HG03175 (cell line): ENCODE results near the gene LGALS13.

Experiments used
- ATAC-seq: cut with Tn5 transposase; IDR thresholded peaks from one replicate; pipeline ENCODE4 v1.9.1; 2021; ENCODE audit warnings: mild to moderate bottlenecking, moderate library complexity; ENCODE audit not compliant: unreplicated experiment

Gene LGALS13, protein sequence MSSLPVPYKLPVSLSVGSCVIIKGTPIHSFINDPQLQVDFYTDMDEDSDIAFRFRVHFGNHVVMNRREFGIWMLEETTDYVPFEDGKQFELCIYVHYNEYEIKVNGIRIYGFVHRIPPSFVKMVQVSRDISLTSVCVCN

DNA sequence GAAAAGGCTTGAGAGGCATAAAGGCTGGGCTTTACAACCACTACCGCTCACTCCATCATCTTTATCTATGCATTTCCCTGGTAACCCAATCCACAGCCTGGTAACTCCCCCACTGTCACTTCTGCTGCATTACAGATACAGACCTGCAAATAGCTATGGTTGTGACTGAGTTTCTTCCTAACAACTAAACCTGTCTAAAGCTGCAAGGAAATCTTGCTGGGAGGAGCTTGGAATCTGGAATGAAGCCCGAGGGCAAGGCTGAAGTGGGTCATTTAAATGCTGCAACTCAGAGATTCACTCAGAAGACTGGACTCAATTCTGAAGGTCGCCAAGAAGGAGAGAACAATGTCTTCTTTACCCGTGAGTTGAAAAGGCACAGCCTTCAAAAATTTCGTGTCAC lies at the start of gene LGALS13:
Gene LGALS13, plus strand, starts transcription at position 301 of the 400 bp plus-strand sequence. Its CDS starts 45 bp downstream, at position 346.
- no peak for ATAC-seq

DNA sequence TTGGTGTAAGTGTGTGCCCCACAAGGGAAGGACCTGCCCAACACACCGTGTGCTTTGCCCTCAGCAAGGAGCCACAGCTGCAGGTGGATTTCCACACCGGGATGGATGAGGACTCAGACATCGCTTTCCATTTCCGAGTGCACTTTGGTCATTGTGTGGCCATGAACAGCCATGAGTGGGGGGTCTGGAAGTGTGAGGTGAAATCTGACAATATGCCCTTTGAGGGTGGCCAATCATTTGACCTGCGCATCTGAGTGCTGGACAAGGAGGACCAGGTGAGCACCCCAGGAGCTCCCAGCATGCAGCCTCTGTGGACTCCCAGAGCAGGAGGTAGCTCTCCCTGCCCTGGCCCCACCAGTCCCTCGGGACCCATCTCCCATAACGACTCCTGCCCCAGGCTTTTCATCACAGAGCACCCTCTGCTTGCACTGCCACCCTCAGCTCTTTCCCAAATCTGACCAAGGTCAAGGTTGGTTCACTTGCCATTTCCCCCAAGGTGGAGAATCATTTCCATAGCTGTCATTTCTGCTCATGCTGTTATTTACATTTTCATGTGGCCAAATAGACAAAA lies 49.2 kb upstream of the LGALS13 start:
- ATAC-seq, result no peak

DNA sequence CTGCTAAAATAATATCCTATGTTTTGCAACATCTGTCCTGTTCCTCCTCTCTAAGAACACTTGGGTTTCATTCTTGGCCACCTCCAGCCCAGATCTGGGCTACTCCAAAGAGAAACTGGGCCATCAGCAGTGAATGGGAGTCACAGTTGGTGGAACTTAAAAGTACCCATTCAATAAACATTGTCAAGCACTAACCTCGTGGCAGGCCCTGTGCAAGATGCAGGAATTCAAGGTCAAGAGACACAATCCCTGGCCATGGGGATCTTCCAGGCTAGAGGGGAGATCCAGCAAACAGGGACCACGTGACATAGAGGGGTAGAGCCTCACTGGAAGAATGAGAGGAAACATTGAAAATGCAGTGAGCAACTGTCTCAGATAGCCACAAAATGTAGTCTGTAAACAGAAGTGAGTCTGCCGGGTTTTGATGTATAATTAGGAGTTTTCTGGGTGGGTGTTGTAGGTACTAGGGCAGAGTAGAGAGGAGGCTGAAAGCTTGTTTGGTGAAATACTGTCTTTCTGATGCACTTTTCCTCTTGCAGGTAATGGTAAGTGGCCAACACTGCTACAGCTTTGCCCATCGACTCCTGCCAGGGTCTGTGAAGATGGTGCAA lies 47.5 kb upstream of the LGALS13 start:
- ATAC-seq, result no peak

DNA sequence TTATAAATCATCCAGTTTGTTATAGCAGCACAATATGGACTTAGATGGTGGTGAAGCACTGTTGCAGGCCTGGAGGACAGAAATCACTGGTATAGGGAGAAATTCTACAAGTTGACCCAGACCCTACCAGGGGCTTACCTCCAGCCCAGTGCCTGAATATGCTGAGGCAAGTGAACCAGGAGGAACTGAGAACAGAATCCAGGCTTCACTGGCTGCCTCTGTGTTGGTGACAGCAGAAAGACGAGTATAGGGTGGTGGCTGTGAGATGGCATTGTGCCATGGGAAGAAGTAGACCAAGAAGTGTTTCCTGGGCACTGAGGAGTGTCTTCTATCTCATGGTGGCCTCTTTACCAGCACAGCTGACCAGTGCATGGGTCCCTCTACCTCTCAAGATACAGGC lies 46.4 kb upstream of the LGALS13 start:
- ATAC-seq, result no peak

DNA sequence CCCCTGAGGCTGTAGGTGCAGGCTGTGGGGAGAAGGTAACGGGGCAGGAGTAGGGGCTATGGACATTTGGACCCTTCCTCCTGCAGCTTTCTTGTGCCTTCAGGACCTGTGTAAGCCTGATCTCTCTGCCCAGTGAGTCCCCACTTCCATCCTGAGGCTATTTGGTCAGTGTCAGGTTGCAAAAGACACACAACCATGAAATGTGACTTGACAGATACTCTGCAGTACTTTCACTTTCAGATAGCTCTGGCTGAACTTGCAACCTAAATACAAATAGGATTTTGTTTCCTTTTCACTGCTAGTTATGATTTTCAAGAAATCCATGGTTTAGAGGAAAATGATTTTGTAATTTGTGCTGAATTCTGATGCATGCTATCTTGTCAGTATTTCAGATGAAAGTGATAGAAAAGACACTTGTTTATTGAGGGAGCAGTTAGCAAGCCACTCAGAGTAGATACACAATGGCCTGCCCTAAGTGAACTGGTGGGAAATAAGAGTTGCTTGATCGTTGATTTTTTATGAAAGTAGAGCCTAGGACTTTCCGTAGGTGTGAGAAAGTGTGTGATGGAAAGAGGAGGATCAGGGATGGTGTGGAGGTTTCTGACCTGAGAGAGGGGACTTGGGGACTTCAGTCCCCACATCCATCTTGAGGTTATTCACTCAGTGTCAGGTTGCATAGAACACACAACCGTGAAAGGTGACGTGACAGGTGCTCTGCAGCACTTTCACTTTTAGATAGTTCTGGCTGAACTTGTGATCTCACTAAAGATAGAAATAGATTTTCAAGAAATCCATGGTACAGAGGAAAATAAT lies 44.3 kb upstream of the LGALS13 start:
- ATAC-seq, result no peak

DNA sequence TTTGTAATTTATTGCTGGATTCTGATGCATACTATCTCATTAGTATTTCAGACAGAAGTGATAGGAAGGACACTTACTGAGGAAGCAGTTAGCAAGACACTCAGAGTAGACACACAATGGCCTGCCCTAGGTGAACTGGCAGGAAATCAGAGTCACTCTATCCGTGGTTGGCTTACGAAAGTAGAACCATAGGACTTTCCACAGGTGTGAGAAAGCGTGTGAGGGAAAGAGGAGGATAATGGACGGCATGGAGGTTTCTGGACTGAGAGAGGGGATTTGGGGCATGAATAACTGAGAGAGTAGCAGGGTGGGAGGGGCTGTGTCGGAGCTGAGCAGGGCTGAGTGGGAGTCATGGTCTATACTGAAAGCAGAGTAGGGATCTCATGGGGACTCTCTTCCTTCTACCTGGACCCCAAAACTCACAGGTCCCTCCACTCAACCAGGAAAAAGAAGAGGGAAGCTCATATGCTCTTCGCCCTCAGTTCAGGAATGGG lies 43.7 kb upstream of the LGALS13 start:
- no peak for ATAC-seq

DNA sequence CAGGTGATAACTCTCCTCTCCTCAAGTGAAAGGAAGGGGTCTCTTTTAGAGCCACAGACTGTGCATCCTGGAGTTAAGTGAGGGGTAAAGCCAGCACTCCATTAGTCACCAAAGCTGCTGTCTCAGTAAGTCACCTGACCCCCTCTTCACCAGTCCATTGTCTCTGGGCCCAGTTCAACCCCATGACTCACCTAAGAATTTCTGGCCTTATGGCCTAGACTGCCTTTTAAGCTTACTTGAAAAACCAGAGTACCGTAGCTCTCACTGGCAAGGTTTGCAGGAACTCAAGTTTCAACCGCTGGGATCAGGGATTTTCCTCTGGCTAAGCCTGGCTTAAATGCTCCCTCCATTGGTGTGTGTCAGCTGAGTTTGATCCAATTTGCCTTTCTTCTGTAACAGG lies 38.9 kb upstream of the LGALS13 start:
- ATAC-seq, result no peak

DNA sequence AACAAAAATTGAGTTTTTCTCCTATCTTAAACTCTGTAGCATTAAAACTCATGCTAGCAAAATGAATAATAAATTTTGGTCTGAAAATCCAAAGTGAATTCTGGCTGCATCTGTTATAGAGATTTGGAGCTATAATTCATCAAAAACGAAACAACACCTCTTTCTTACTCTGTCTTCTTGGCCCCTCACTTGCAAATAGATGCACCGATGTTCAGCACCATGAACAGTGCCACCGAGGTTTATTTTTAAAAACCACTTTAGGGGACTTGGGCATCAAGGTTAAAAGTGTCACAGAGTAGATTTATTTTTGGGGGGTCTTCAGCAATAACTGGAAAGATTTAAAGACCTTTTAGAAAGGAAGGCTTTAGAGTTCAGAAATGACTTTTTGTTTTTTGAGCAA lies 36.3 kb upstream of the LGALS13 start:
- ATAC-seq, result no peak

DNA sequence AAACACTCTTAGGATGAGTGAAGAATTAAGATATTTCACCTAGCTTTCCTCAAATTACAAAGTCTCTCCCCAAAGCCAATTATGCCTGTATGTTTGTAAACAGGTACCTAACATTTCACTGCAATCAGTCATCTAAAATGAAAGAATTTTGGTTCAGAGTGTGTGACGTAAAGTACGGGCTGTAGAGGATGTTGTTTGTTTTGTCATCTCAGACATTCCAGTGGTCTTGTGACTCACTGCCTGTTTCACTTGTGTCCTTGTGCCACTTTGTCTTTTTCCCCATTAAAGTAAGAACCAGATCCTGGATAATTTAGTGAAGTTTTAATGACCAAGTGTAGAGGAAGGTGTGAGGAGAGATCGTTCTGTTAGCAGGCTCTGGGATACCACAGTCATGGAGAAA lies 33.7 kb upstream of the LGALS13 start:
- ATAC-seq, result no peak

DNA sequence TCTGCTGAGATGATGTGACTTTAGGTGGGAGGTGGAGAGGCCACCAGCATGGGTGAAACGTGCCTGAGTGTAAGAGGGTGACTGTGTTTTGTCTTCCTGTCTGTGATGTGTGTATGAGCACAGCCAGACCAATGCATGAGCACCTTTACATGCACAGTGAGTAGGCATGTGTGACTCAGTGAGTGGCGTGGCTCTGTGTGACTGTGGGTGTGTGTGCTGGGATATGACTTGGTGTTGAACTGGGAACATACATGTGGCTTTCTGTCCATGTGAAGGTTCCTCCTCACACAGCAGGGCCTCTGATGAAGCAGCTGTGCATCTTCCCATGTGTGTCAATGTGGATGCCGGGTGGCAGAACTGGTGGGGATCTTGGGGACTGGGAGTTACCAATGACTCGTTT lies 19.9 kb upstream of the LGALS13 start:
- no peak for ATAC-seq

DNA sequence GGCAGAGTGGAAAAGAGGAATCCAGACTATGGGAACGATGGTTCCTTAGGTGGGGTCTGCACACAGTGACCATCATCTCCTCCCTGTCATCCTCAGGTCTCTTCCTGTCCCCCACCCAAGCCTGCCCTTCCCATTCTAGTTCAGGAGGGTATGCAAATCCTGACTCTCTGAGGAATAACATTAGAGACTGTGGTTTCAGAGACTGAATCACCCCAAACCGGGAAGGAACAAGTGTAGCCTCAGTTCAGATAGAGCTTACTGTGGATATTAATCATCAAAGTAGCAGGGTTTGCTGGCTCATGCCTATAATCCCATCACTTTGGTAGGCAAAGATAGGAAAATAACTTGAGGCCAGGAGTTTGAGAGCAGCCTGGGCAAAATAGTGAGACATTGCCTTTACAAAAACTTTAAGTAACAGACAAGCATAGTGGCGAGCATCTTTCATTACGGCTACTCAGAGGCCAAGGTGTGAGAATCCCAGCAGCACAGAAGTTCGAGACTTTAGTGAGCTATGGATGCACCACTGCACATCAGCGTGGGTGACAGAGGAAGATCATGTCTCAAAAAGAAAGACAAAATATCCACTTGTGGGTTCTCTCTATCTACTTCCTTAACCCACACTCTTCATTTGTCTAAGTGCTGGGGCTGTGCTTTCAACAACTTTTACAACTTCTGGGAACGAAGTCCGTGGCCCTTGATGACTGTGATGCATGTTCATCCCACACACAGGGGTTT lies 19.3 kb upstream of the LGALS13 start:
- no peak for ATAC-seq

DNA sequence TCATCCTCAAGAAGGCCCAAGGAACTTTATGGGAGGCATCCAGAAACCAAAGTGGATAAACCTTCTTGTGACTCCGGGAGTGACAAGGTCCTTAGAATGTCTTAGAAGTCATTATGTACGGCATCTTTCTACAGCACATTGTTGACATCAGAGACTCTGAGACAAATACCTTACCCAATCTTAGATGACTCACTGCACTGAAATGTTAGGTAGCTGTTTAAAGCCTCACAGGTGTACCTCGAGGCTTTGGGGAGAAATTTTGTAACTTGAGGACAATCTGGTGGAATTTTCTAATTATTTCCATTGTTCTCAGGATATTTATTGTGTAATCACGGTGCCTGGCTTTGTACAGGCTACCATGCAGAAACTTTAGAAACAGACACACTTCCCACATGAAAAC lies 14.8 kb upstream of the LGALS13 start:
- ATAC-seq, result no peak

DNA sequence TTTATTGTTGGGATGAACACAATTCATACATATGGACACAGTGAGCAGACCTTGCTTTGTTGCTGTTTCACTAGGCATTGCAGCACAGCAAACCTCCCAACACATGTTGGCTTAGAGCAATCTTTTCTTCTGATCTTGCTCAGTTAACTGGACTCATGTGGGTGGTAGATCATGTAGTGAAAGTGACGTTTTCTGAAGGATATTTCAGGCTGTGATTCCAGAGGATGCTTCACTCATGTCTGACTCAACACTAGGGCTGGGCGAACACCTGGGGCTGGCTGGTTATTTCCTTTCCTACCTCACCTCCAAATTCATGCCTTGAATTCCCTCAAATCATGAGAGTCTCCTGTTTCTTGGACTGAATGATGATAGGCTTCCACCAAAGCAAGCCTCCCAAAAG lies 14.3 kb upstream of the LGALS13 start:
- ATAC-seq, result no peak

DNA sequence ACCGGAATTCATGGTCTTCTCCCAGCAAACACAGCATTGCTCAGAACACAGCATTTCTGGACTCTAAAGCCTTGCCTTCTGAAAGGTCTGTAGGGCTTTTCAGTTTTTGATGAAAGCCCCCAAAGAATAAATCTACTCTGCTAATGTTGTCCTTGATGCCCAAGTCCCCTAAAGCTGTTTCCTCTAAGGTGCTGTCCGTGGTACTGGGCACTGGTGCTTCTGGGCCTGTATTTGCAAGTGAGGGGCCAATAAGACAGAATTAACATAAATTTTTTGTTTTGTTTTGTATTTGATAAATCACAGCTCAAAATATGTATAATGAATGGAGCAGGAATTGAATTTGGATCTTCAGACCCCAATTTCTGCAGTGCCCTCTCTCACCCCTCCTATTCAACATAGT lies 12.1 kb upstream of the LGALS13 start:
- no peak for ATAC-seq

DNA sequence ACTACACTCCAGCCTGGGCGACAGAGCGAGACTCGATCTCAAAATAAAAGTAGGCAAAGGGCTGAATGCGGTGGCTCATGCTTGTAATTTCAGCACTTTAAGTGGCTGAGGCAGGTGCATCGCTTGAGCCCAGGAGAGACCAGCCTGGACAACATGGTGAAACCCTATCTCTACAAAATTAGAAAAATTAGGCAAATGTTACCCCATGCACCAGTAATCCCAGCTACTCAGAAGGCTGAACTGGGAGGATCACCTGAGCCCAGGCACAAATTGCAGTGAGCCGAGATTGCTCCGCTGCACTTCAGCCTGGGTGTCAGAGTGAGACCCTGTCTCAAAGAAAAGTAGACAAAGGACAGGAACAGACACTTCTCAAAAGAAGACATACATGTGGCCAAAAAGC lies 9.9 kb upstream of the LGALS13 start:
- no peak for ATAC-seq

DNA sequence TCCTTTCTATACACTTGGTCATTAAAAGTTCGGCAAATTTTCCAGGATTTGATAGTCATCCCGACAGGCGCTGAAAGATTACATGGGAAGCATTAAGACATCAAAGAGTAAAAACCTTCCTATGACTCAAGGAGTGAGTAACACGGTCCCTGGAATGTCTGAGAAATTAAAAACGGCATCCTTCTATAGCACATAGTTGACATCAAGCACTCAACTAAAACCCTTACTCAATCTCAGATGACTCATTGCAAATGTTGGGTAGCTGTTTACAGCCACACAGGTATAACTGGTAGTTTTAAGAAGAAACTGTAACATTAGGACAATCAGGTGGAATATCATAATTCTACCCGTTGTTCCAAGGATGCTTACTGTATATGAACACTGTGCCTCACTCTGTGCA lies 6.4 kb upstream of the LGALS13 start:
- ATAC-seq, result no peak

DNA sequence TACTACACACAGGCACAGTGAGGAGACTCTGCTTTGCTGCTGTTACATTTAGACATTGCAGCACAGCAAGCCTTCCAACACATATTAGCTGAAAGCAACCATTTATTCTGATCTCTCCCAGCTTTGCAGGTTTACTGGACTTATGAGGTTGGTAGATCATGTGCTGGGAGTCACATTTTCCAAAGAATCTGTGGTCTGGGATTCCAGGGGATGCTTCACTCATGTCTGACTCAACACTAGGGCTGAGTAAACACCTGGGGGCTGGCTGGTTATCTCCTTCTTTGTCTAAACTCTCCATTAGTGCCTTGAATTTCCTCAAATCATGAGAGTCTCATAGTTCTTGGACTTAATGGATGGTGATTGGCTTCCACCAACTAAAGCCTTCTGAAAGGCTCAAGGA lies 5.4 kb upstream of the LGALS13 start:
- no peak for ATAC-seq

DNA sequence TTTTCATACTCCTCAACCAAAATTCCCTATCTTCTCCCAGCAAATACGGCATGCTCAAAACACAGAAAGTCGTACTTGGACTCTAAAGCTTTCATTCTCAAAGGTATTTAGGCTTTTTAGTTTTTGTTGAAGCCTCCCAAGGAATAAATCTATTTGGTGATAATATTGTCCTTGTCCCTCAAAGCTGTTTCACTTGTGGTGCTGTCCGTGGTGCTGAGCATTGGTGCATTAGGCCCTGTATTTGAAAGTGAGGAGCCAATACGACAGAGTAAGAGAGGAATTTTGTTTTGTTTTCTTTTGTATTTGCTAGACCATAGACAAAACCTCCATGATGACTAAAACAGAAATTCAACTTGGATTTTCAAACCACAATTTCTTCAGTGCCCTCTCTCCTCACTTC lies 3.2 kb upstream of the LGALS13 start:
- no peak for ATAC-seq

DNA sequence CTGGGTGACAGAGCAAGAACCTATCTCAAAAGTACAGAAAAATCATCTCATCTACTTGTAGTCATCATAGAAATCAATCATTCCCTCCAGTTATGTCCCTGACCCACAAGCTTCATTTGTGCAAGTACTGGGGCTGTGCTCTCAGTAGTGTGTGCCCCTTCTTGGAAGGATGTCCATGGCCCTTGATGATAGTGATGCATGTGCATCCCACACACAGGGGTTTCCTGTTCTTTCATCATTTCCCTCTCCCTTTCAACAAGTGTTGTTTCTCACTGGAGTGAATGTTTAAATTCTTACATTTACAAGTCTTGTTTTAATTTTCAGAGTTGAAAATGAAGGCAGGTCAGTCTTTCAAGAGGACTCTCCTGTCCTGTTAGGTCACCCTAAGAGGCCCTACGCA lies 1.5 kb downstream of the LGALS13 start:
- ATAC-seq, result no peak

DNA sequence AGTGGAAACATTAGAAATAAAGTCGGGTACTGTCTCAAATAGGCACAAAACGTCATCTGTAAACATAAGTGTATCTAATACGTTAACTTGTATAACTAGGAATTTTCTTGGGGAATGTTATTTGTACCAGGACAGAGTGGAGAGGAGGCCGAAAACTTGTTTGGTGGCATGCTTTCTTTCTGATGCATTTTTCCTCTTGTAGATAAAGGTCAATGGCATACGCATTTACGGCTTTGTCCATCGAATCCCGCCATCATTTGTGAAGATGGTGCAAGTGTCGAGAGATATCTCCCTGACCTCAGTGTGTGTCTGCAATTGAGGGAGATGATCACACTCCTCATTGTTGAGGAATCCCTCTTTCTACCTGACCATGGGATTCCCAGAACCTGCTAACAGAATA lies 4.7 kb downstream of the LGALS13 start:
- ATAC-seq, result no peak

DNA sequence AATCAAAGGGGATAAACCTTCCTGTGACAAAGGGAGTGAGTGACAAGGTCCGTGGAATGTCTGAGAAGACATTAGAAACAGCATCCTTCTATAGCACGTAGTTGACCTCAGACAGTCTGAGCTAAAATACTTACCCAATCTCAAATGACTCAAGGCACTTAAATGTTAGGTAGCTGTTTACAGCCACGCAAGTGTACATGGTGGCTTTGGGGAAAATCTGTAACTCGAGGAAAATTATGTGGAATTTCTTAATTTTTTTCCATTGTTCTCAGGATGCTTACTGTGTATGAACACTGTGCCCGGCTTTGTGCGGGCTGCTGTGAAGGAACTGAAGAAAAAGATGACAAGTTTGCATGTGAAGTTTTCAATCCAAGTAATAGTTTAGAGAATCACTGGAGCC lies 5.2 kb downstream of the LGALS13 start:
- no peak for ATAC-seq
